Measurements from ENCODE around the gene CRYAA.
"Not testable (repeated sequence)": the region's sequence is repeated elsewhere in the genome, so short reads cannot be mapped to it uniquely, and the experiment has no call there.

CRYAA gene

GRCh38 chr21:43168708-43169107, at the start of gene CRYAA:
Gene CRYAA, plus strand, starts transcription at chr21:43169008. Its CDS starts 92 bp downstream, at chr21:43169100.
- DNase-seq, result not testable (repeated sequence)

GRCh38 chr21:43130094-43130493, 38.7 kb upstream of the CRYAA start:
- DNase-seq, result not testable (repeated sequence)

GRCh38 chr21:43134520-43134919, 34.3 kb upstream of the CRYAA start:
- DNase-seq, result not testable (repeated sequence)

GRCh38 chr21:43138944-43139343, 29.9 kb upstream of the CRYAA start:
- DNase-seq, result not testable (repeated sequence)

GRCh38 chr21:43141407-43141806, 27.4 kb upstream of the CRYAA start:
- not testable (repeated sequence) for DNase-seq

GRCh38 chr21:43146637-43147036, 22.2 kb upstream of the CRYAA start:
- DNase-seq, result not testable (repeated sequence)

GRCh38 chr21:43147999-43148398, 20.8 kb upstream of the CRYAA start:
- DNase-seq, result not testable (repeated sequence)

GRCh38 chr21:43149344-43149743, 19.5 kb upstream of the CRYAA start:
- DNase-seq, result not testable (repeated sequence)

- DNase-seq, result not testable (repeated sequence)
These were observed 15.2 kb upstream of the CRYAA start for GRCh38 chr21:43153601-43154000.

GRCh38 chr21:43159279-43160175, 9.3 kb upstream of the CRYAA start:
- DNase-seq, result not testable (repeated sequence)

- DNase-seq, result not testable (repeated sequence)
These were observed 6.7 kb upstream of the CRYAA start for GRCh38 chr21:43161826-43162707.

- DNase-seq, result not testable (repeated sequence)
These were observed 6.1 kb upstream of the CRYAA start for GRCh38 chr21:43162708-43163205.

- DNase-seq, result not testable (repeated sequence)
These were observed 4.0 kb upstream of the CRYAA start for GRCh38 chr21:43164823-43165222.

- not testable (repeated sequence) for DNase-seq
These were observed 3.1 kb upstream of the CRYAA start for GRCh38 chr21:43165734-43166133.

- DNase-seq, result not testable (repeated sequence)
These were observed 550 bp downstream of the CRYAA start for GRCh38 chr21:43169230-43169886.

GRCh38 chr21:43169891-43170290, 1.1 kb downstream of the CRYAA start:
- not testable (repeated sequence) for DNase-seq

GRCh38 chr21:43172812-43173211, 4.0 kb downstream of the CRYAA start:
- DNase-seq, result not testable (repeated sequence)

GRCh38 chr21:43173438-43173837, 4.6 kb downstream of the CRYAA start:
- DNase-seq, result not testable (repeated sequence)

GRCh38 chr21:43173930-43174329, 5.1 kb downstream of the CRYAA start:
- DNase-seq, result not testable (repeated sequence)

GRCh38 chr21:43174998-43175397, 6.2 kb downstream of the CRYAA start:
- not testable (repeated sequence) for DNase-seq

GRCh38 chr21:43176621-43177020, 7.8 kb downstream of the CRYAA start:
- not testable (repeated sequence) for DNase-seq
